HG02938 (cell line): ENCODE results near the gene OSBPL7.
"Not testable (repeated sequence)": the region's sequence is repeated elsewhere in the genome, so short reads cannot be mapped to it uniquely, and the experiment has no call there.

ENCODE experiments used
- ATAC-seq: cut with Tn5 transposase; IDR thresholded peaks from one replicate; pipeline ENCODE4 v1.9.1; 2021; ENCODE audit warnings: mild to moderate bottlenecking, moderate library complexity; ENCODE audit not compliant: unreplicated experiment

OSBPL7 gene

GRCh38 chr17:47776330-47777197, 45.0 kb downstream of the OSBPL7 start:
- ATAC-seq, result no peak

- ATAC-seq, result no peak
Observed at GRCh38 chr17:47774987-47775580, 46.5 kb downstream of the OSBPL7 start.

- ATAC-seq, result no peak
Observed at GRCh38 chr17:47774331-47774730, 47.3 kb downstream of the OSBPL7 start.

DNA sequence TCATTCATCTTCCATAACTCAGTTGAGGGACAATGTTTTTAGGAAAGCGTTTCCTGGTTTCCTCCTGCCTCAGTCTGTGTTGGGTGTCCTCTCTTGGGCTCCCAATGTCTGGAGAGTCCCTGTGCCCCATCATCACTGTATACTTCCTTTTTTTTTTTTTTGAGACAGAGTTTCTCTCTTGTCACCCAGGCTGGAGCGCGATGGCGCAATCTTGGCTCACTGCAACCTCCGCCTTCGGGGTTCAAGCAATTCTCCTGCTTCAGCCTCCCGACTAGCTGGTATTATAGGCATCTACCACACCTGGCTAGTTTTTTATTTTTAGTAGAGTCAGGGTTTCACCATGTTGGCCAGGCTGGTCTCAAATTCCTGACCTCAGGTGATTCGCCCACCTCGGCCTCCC, 47.9 kb downstream of the OSBPL7 start:
- not testable (repeated sequence) for ATAC-seq

DNA sequence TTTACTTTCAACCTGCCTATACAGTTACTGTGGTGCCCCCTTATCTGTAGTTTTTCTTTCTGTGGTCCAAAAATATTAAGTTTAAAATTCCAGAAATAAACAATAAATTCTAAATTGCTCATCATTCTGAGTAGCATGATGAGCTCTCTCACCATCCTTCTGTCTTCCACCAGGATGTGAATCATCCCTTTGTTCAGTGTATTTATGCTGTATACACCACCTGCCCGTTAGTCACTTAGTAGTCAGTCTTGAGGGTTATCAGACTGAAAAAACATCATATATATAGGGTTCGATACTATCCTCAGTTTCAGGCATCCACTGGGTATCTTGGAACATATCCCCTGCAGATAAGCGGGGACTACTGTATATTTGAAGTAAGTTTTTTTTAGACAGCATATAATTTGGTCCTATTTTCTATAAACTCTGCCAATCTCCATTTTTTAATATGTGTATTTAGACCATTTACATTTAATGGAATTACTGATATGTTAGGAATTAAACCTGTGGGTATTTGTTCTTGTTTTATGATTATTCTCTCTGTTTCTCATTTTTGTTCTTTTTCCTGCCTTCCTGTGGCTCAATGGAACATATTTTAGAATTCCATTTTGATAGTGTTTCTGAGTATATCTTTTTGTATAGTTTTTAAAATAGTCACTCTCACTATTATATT, 57.5 kb downstream of the OSBPL7 start:
- no peak for ATAC-seq

DNA sequence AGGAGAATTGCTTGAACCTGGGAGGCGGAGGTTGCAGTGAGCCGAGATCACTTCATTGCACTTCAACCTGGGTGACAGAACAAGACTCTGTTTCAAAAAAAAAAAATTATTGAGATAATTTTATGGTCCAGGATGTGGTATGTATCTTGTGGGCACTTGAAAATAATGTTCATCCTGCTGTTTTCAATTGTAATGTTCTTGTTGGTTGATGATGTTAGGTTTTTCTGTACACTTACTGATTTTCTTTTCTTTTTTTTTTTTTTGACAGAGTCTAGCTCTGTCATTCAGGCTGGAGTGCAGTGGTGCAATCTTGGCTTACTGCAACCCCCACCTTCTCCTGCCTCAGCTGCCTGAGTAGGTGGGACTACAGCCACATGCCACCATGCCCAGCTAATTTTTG, 58.9 kb downstream of the OSBPL7 start:
- no peak for ATAC-seq

GRCh38 chr17:47760409-47761140, 61.0 kb downstream of the OSBPL7 start:
- no peak for ATAC-seq

- ATAC-seq, result no peak
Observed at GRCh38 chr17:47757386-47757785, 64.2 kb downstream of the OSBPL7 start.
